Sigmoid colon (tissue), 4 donors: ENCODE measurements around the gene MAP3K20.

ENCODE experiments used
- EP300 ChIP-seq, 4 donors: sonication (generic); formaldehyde crosslinking; IDR thresholded peaks; one replicate each; pipeline ENCODE4 v1.6.1; 2017; ENCODE audit warnings: antibody characterized with exemption in 4 of 4
- POLR2A ChIP-seq, 2 donors: fragments of 450-650 bp; IDR thresholded peaks; one replicate each; pipeline ENCODE4 v1.6.1; 2016; ENCODE audit warnings: antibody characterized with exemption in 2 of 2, mild to moderate bottlenecking in 2 of 2, moderate library complexity in 2 of 2
- POLR2AphosphoS5 ChIP-seq, 4 donors: sonication (generic); formaldehyde crosslinking; IDR thresholded peaks; one replicate each; pipeline ENCODE4 v1.6.1; 2017; ENCODE audit warnings: antibody characterized with exemption in 4 of 4
- TF ChIP-seq, protein P1 (sequence below), 4 experiments: fragments of 450-650 bp in 3 of 4; fragments of 200-600 bp in 1 of 4; IDR thresholded peaks; one replicate each; pipeline ENCODE4 v1.5.1; 2016 to 2019; ENCODE audit warnings: antibody characterized with exemption in 4 of 4, mild to moderate bottlenecking in 3 of 4, moderate library complexity in 2 of 4

DNA sequence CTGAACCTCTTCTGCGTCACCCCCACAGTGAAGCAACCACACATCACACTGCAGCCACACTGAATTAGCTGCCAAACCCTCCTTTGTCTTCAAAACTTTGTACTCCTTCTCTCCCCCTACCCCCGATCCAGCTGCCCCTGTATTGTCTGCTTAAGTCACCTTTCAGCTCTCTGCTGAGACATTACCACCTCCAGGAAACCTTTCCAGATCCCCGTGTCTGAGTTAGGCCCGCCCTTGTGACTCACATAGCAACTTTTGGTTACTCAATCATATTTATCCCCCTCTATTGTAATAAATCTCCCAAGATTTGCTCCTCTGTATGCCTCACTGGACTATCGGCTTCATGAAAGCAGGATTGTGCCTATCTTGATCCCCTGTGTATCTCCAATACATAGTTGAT is 196.2 kb downstream of the MAP3K20 start:
- TF ChIP-seq POLR2A (IDR thresholded peaks at IDR 0.05) (no peak), POLR2AphosphoS5 (IDR thresholded peaks at IDR 0.05) (no peak), EP300 (IDR thresholded peaks at IDR 0.05) (no peak)
- TF ChIP-seq, protein P1, sequence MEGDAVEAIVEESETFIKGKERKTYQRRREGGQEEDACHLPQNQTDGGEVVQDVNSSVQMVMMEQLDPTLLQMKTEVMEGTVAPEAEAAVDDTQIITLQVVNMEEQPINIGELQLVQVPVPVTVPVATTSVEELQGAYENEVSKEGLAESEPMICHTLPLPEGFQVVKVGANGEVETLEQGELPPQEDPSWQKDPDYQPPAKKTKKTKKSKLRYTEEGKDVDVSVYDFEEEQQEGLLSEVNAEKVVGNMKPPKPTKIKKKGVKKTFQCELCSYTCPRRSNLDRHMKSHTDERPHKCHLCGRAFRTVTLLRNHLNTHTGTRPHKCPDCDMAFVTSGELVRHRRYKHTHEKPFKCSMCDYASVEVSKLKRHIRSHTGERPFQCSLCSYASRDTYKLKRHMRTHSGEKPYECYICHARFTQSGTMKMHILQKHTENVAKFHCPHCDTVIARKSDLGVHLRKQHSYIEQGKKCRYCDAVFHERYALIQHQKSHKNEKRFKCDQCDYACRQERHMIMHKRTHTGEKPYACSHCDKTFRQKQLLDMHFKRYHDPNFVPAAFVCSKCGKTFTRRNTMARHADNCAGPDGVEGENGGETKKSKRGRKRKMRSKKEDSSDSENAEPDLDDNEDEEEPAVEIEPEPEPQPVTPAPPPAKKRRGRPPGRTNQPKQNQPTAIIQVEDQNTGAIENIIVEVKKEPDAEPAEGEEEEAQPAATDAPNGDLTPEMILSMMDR (IDR thresholded peaks at IDR 0.05) = no peak
